ENCODE results near the gene CDH4. TPM values are rescaled to one million over a fixed set of nuclear protein-coding genes. Genes with fewer than 3 reads are reported as not detected.

The CDH4 gene
- total RNA-seq, 1 experiment from 2014 or later = not detected

DNA sequence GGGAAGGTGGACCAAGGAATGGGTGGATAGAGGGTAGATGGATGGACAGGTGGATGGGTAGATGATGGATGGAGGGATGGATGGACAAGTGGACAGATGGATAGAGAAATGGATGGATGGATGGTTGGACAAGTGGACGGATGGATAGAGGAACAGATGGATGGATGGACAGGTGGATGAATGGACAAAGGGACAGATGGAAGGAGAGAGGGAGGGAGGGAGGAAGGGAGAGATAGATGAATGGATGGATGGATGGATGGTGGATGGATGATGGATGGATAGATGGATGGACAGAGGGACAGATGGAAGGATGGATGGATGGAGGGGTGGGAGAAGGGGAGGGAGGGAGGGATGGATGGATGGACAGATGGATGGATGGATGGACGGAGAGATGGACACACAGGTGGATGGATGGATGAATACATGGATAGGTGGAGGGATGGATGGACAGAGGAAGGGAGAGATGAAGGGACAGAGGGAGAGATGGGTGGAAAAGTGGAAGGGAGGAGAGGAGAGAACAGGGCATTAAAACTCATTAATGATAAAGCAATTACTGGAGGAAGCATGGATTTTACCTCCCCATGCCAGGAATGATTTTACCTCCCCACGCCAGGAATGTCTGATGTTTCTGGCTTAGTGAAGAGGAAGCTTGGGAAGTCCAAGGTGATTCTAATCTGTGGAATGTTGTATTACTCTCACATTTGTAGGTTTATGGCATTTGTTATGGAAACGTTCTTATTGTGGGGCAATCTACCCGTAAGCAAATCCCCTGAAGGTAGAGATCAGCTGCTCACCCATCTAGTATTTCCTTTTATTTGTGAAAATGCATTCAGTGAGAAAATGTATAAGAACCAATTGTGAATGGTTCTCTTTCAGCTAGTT lies 430.3 kb downstream of the CDH4 start:
- Histone ChIP-seq H3K9me3 (ENCODE audit: control insufficient read depth, insufficient read depth, low read depth, low read length) (no peaks in the 10 kb centered on the region), H3K27ac (ENCODE audit: low read length) (no peak overlapping the region), H3K27me3 (ENCODE audit: control insufficient read depth, insufficient read depth, low read length) (peaks cover 42% of the 10 kb centered on the region), H3K4me1 (ENCODE audit: control insufficient read depth, insufficient read depth, low read length) (no peaks in the 10 kb centered on the region; the same call in 1 of the 2 replicates), H3K4me3 (ENCODE audit: low read depth in 2 of 2, low read length in 2 of 2) (no peak overlapping the region), H3K36me3 (ENCODE audit: control insufficient read depth, insufficient read depth, low read length) (no peaks in the 10 kb centered on the region)
- BruUV-seq (replicated peaks) = no TSS peak
- ATAC-seq (no peak), DNase-seq (ENCODE audit: low read depth, low spot score) (no peak)
- intact Hi-C loops (cut with micrococcal nuclease; ENCODE audit: unreplicated experiment) = no loop called here
- CTCF ChIA-PET = no interaction called here
- in situ Hi-C loops (cut with HindIII; ENCODE audit: low pct_unique_long_range_greater_than_20kb, low sequenced_read_pairs) = no loop called here
- TF ChIP-seq POLR2AphosphoS5 (IDR thresholded peaks at IDR 0.05; ENCODE audit: low read depth, low read length) (no peak), TCF7L2 (IDR thresholded peaks at IDR 0.05; ENCODE audit: low read depth, low read length) (no peak), SIN3A (IDR thresholded peaks at IDR 0.05; ENCODE audit: borderline replicate concordance, insufficient read depth, low read depth, low read length) (no peak)
- TF ChIP-seq, protein P1, sequence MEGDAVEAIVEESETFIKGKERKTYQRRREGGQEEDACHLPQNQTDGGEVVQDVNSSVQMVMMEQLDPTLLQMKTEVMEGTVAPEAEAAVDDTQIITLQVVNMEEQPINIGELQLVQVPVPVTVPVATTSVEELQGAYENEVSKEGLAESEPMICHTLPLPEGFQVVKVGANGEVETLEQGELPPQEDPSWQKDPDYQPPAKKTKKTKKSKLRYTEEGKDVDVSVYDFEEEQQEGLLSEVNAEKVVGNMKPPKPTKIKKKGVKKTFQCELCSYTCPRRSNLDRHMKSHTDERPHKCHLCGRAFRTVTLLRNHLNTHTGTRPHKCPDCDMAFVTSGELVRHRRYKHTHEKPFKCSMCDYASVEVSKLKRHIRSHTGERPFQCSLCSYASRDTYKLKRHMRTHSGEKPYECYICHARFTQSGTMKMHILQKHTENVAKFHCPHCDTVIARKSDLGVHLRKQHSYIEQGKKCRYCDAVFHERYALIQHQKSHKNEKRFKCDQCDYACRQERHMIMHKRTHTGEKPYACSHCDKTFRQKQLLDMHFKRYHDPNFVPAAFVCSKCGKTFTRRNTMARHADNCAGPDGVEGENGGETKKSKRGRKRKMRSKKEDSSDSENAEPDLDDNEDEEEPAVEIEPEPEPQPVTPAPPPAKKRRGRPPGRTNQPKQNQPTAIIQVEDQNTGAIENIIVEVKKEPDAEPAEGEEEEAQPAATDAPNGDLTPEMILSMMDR (IDR thresholded peaks at IDR 0.05) = no peak
- TF ChIP-seq, protein P2, sequence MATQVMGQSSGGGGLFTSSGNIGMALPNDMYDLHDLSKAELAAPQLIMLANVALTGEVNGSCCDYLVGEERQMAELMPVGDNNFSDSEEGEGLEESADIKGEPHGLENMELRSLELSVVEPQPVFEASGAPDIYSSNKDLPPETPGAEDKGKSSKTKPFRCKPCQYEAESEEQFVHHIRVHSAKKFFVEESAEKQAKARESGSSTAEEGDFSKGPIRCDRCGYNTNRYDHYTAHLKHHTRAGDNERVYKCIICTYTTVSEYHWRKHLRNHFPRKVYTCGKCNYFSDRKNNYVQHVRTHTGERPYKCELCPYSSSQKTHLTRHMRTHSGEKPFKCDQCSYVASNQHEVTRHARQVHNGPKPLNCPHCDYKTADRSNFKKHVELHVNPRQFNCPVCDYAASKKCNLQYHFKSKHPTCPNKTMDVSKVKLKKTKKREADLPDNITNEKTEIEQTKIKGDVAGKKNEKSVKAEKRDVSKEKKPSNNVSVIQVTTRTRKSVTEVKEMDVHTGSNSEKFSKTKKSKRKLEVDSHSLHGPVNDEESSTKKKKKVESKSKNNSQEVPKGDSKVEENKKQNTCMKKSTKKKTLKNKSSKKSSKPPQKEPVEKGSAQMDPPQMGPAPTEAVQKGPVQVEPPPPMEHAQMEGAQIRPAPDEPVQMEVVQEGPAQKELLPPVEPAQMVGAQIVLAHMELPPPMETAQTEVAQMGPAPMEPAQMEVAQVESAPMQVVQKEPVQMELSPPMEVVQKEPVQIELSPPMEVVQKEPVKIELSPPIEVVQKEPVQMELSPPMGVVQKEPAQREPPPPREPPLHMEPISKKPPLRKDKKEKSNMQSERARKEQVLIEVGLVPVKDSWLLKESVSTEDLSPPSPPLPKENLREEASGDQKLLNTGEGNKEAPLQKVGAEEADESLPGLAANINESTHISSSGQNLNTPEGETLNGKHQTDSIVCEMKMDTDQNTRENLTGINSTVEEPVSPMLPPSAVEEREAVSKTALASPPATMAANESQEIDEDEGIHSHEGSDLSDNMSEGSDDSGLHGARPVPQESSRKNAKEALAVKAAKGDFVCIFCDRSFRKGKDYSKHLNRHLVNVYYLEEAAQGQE (IDR thresholded peaks at IDR 0.05; ENCODE audit: insufficient read depth in 1 of 2, low read depth in 2 of 2, low read length in 1 of 2) = no peak
- POLR2A ChIA-PET = no interaction called here

GRCh38 chr20:61682996-61683681 lies 431.1 kb downstream of the CDH4 start:
- Histone ChIP-seq H3K36me3 (ENCODE audit: control insufficient read depth, insufficient read depth, low read length) (no peaks in the 10 kb centered on the region), H3K27ac (ENCODE audit: low read length) (no peak overlapping the region), H3K27me3 (ENCODE audit: control insufficient read depth, insufficient read depth, low read length) (peaks cover 42% of the 10 kb centered on the region), H3K9me3 (ENCODE audit: control insufficient read depth, insufficient read depth, low read depth, low read length) (no peaks in the 10 kb centered on the region), H3K4me3 (ENCODE audit: low read depth in 2 of 2, low read length in 2 of 2) (no peak overlapping the region), H3K4me1 (ENCODE audit: control insufficient read depth, insufficient read depth, low read length) (no peaks in the 10 kb centered on the region; the same call in 1 of the 2 replicates)
- ATAC-seq (no peak), DNase-seq (ENCODE audit: low read depth, low spot score) (no peak)
- intact Hi-C loops (cut with micrococcal nuclease; ENCODE audit: unreplicated experiment) = no loop called here
- TF ChIP-seq, protein P1 (IDR thresholded peaks at IDR 0.05) = no peak
- TF ChIP-seq SIN3A (IDR thresholded peaks at IDR 0.05; ENCODE audit: borderline replicate concordance, insufficient read depth, low read depth, low read length) (no peak), POLR2AphosphoS5 (IDR thresholded peaks at IDR 0.05; ENCODE audit: low read depth, low read length) (no peak), TCF7L2 (IDR thresholded peaks at IDR 0.05; ENCODE audit: low read depth, low read length) (no peak)
- TF ChIP-seq, protein P2 (IDR thresholded peaks at IDR 0.05; ENCODE audit: insufficient read depth in 1 of 2, low read depth in 2 of 2, low read length in 1 of 2) = no peak
- POLR2A ChIA-PET = no interaction called here
- no TSS peak for BruUV-seq (replicated peaks)
- CTCF ChIA-PET = no interaction called here
- in situ Hi-C loops (cut with HindIII; ENCODE audit: low pct_unique_long_range_greater_than_20kb, low sequenced_read_pairs) = no loop called here
